ENCODE measurements around the gene OSGIN1.

OSGIN1 gene

DNA sequence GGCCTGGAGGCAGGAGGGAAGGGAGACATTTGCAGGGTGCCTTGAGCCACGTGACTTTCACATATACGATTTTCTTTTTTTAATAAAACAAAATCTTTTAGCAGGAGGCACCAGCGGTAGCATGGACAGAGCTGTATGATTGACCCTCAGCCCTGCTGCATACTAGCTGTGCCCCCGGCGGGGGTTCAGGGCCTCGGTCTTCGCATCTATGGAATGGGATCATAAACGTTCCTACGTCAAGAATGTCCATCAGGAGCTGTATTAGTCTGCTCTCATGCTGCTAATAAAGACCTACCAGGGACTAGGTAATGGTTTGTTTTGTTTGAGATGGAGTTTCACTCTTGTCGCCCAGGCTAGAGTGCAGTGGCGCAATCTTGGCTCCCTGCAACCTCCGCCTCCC, 62.4 kb downstream of the OSGIN1 start:
- Histone ChIP-seq H3K4me3 (ENCODE audit: low read length) (no peak overlapping the region), H3K27me3 (ENCODE audit: control insufficient read depth, insufficient read depth, low read length) (peaks cover 3% of the 10 kb centered on the region), H3K36me3 (ENCODE audit: control insufficient read depth, insufficient read depth, low read length) (no peaks in the 10 kb centered on the region), H3K4me1 (ENCODE audit: control insufficient read depth, insufficient read depth, low read length) (no peaks in the 10 kb centered on the region), H3K27ac (ENCODE audit: low read depth, low read length) (no peak overlapping the region), H3K9ac (ENCODE audit: low read length) (no peak overlapping the region)

All from rectal smooth muscle tissue (tissue), 1 donor.